ENCODE measurements around the gene ASPHD2.

The ASPHD2 gene

GRCh38 chr22:26391091-26391490, 38.0 kb upstream of the ASPHD2 start:
- TF ChIP-seq, protein P1, sequence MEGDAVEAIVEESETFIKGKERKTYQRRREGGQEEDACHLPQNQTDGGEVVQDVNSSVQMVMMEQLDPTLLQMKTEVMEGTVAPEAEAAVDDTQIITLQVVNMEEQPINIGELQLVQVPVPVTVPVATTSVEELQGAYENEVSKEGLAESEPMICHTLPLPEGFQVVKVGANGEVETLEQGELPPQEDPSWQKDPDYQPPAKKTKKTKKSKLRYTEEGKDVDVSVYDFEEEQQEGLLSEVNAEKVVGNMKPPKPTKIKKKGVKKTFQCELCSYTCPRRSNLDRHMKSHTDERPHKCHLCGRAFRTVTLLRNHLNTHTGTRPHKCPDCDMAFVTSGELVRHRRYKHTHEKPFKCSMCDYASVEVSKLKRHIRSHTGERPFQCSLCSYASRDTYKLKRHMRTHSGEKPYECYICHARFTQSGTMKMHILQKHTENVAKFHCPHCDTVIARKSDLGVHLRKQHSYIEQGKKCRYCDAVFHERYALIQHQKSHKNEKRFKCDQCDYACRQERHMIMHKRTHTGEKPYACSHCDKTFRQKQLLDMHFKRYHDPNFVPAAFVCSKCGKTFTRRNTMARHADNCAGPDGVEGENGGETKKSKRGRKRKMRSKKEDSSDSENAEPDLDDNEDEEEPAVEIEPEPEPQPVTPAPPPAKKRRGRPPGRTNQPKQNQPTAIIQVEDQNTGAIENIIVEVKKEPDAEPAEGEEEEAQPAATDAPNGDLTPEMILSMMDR (conservative IDR thresholded peaks at IDR 0.05): no peak
- H3K27ac ChIP-seq: no peak overlapping the region

DNA sequence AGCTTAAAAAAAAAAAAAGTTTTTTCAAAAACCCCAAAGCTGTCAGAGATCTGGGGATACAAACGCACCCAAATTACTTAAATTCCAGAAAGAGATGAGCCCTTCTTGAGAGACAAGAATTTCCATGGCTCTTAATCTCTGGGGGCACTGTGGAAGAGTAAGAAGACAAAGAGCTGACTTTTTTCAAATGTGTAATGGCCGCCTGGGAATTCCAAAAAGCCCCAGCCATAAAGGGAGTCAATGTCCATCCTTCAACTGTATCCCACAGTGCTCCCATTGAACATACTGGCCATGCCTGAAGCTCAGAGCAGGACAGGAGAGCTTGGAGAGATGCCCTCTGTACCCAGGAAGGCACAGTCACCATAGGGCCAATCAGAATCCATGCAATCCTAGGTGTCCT, 37.4 kb upstream of the ASPHD2 start:
- TF ChIP-seq, protein P1 (conservative IDR thresholded peaks at IDR 0.05): no peak
- no peak overlapping the region for H3K27ac ChIP-seq

DNA sequence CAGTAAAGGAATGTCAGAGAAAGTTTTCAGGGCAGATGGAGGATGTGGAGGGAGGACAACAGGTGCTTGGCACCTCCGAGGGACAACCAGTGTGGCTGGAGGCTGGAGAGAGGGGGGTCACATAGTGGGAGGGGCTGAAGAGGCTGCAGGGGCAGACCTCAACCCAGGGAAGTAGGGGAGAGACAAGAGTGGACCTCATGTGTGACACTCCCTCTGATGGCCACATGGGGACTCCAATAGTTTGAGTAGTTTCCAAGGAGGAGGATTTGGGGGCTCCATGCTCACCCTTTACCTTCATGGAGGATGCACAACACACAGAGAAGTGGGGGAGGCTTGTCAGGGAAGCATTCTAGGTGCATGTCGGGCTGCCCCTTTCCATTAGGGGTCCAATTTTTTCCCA, 35.1 kb upstream of the ASPHD2 start:
- H3K27ac ChIP-seq: no peak overlapping the region
- TF ChIP-seq, protein P1 (conservative IDR thresholded peaks at IDR 0.05): no peak

- H3K27ac ChIP-seq: no peak overlapping the region
- TF ChIP-seq, protein P1 (conservative IDR thresholded peaks at IDR 0.05): no peak
These were observed 34.3 kb upstream of the ASPHD2 start for GRCh38 chr22:26394777-26395176.

DNA sequence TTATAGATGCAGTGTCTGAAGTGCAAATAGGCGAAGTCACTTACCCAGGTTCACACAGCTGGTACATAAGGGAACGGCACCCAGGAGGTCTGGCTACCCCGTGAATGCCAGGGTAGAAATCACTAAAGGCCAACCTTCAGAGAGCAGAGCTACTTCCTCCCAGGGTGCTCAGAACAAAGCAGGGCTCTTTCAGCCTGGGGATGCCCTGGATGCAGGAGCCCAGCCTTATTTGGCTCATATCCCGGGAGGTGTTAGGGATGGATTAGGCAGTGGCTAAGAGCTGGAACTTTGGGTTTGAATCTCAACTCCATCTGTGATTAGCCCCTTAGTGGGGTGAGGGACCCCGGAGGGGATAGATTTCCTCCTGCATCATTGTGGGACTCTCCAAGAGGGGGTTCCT, 33.1 kb upstream of the ASPHD2 start:
- TF ChIP-seq, protein P1 (conservative IDR thresholded peaks at IDR 0.05): no peak
- H3K27ac ChIP-seq: no peak overlapping the region

DNA sequence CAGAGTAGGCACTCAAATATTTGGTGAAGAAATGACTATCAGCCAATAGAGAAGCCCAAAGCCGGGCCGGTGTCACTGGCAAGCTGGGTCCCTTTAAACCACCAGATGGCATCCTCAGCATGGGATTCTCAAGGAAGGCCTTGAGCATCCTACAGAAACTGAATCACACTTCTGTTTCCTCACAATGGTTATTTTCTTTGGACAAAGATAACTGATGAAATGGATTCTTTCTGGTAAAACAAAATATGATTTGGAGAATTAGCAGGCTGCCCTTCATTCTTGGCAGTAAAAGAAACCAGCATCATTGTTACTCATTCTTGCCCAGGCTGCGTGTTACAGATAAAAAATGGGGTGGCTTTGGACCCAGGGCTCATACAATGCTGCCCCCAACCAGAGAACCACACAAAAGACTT, 30.3 kb upstream of the ASPHD2 start:
- TF ChIP-seq, protein P1 (conservative IDR thresholded peaks at IDR 0.05): peak; percentile 86

DNA sequence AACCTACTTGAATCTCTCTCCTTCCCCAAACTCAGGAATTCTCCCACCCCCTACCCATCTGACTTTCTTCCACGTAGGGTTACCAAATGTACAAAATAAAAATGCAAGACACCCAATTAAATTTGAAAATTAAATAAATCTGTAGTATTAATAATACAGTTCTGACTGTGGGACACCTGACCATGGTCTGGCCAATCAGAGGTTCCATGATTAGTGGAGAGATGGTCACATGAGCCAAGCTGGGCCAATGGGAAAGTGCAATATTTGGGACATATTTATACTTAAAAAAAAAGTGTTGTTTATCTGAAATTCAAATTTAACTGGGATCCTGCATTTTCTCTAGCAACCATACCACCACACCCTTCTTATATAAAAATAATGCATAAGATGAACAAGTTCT, 29.8 kb upstream of the ASPHD2 start:
- H3K27ac ChIP-seq: no peak overlapping the region
- TF ChIP-seq, protein P1 (conservative IDR thresholded peaks at IDR 0.05): no peak

More for the DNA sequence above, 30.3 kb upstream of the ASPHD2 start:
- H3K27ac ChIP-seq: no peak overlapping the region

DNA sequence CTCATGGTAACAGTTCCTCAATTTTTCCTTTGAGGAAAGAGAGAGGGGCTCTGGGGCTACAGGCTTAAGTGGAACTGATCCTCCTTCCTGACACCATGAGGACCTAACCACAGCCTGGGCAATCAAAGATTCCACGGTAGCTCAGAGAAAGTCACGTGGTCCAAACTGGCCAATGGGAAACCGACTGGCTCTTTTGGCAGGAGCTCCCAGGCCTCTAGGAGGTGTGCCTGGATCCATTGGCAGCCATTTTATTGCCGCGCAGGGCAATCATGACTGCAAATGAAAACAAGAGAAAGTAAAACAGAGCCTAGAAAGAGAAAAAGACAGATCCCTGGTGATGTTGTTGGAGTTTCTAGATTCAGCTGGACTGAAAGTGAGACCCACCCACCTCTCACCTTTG, 27.3 kb upstream of the ASPHD2 start:
- TF ChIP-seq, protein P1 (conservative IDR thresholded peaks at IDR 0.05): no peak
- no peak overlapping the region for H3K27ac ChIP-seq

Measured in VCaP (cell line).